Epithelial cell of esophagus (primary cell): Measurements from ENCODE around the gene FOXA3.

Experiments used
- DNase-seq: peaks from one replicate; pipeline ENCODE4 v3.0.0; 2010; ENCODE audit warnings: low read depth
- H3K4me3 ChIP-seq: 2 replicates; pipeline ENCODE4 v1.5.1; 2011; ENCODE audit warnings: mild to moderate bottlenecking, low read length, control low read depth
- TF ChIP-seq, protein P1 (sequence below): IDR thresholded peaks from 2 replicates; pipeline ENCODE4 v1.5.1; 2011; ENCODE audit warnings: low read depth, mild to moderate bottlenecking, low read length, control low read depth, inconsistent platforms; ENCODE audit not compliant: insufficient read depth; ENCODE audit errors: missing control alignments

FOXA3 gene

DNA sequence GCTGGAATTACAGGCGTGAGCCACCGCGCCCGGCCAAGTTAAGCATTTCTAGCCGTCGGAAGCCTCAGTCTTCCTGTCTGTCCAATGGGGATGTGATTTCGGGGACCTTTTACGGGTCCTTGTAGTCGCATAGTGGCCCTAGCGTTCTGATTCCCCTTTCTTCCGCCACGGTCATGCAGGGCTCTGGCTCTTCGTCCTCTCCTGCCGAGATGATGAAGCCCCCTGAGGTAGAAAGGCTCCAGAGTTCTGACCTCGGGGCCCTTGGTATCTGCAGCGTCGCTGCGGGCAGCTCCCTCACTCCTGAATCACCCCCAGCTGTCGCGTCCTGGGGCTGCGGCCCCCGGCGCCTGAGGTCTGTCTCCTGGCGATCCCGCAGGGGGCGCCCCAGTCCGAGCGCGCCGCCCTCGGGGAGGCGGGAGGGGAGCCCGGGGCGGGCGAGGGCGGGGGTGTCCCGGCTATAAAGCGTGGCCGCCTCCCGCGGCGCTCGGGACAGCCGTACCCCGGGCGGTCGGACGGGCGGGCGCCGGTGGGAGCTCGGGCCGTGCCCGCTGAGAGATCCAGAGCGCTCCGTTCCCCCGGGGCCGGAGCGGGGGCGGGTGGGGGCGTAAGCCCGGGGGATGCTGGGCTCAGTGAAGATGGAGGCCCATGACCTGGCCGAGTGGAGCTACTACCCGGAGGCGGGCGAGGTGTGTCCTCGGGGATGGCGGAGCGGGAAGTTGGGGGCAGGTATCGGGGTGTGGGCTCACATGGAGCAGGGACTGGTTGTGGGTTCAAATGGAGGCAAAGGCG lies at the start of gene FOXA3:
FOXA3 (plus strand) TSS at position 487 of the 789 bp plus-strand sequence; CDS start at position 618, 131 bp downstream.
- TF ChIP-seq, protein P1, sequence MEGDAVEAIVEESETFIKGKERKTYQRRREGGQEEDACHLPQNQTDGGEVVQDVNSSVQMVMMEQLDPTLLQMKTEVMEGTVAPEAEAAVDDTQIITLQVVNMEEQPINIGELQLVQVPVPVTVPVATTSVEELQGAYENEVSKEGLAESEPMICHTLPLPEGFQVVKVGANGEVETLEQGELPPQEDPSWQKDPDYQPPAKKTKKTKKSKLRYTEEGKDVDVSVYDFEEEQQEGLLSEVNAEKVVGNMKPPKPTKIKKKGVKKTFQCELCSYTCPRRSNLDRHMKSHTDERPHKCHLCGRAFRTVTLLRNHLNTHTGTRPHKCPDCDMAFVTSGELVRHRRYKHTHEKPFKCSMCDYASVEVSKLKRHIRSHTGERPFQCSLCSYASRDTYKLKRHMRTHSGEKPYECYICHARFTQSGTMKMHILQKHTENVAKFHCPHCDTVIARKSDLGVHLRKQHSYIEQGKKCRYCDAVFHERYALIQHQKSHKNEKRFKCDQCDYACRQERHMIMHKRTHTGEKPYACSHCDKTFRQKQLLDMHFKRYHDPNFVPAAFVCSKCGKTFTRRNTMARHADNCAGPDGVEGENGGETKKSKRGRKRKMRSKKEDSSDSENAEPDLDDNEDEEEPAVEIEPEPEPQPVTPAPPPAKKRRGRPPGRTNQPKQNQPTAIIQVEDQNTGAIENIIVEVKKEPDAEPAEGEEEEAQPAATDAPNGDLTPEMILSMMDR: peak; percentile 6
- peak within 1 kb of the TSS; percentile 99 for H3K4me3 ChIP-seq
- peak; percentile 43 for DNase-seq

DNA sequence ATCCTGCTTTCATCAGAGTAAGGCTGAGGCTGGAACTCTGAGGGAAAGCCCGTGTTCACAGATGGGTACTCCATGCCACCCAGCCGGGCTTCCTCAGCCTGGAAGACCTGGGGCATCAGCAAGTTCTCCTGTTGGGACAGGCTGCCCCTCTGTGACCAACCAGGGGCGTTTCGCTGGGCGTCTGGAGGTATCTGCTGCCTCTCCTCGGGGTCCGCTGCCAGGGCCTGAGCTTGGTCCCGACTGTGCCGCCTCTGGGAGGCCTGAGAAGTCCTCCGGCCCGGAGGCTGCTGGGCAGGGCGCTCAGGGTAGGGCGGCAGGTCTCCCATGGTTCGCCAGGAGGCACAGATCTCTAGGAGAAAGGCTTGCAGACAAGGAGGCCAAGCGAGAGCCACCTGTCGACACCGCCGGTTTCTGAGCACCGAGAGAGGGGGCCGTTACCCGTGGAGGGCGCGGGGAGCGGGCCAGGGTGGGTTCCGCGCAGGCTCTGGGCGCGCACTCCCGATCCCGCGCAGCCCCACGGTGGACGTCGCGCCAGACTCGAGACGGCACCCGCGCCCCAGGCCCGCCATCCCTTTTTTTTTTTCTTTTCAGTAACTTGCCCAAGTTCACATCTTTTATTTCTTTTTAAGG lies 49.2 kb upstream of the FOXA3 start, which contains the start of gene RSPH6A:
RSPH6A (minus strand) TSS at position 458 of the 630 bp plus-strand sequence; CDS start at position 326, 132 bp downstream.
- TF ChIP-seq, protein P1: no peak

DNA sequence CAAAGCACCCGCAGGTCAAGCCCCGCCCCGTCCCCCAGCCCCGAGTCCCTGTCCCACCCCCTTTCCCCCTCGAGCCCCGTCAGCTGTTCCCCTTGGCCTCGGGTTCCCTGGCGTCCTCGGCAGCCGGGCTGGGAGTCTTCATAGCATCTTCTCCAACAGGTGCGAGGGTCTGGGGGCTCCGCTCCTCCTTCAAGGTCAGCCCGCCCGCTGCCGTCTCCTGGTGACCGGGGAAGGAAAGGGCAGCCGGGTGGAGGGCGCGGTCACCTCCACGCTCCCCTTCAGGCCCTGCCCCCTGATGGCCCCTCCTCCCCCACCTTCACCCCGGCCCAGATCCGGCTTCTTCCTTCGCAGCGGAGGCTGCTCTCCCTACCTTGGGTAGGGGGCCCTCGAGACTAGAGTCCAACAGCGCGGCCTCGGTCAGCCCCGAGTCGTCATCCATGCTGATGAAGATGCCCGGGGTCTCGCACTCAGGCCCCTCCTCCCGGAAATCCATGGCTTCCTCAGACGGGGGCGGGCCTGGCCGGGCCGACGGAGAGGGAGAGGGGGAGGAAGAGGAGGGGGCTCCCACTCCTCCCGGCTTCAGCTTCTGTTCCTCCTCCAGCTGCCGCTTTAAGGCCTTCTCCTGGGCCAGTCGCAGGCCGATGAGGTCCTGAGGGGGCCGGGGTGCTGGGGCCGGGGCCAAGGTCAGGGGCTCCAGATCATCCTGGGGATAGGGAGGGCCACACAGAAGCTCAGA lies 48.5 kb upstream of the FOXA3 start:
- no peak overlapping the region for H3K4me3 ChIP-seq
- TF ChIP-seq, protein P1: no peak
- DNase-seq: no peak

More for the DNA sequence above, 49.2 kb upstream of the FOXA3 start, which contains the start of gene RSPH6A:
- DNase-seq: no peak
- no peak within 1 kb of the TSS for H3K4me3 ChIP-seq

DNA sequence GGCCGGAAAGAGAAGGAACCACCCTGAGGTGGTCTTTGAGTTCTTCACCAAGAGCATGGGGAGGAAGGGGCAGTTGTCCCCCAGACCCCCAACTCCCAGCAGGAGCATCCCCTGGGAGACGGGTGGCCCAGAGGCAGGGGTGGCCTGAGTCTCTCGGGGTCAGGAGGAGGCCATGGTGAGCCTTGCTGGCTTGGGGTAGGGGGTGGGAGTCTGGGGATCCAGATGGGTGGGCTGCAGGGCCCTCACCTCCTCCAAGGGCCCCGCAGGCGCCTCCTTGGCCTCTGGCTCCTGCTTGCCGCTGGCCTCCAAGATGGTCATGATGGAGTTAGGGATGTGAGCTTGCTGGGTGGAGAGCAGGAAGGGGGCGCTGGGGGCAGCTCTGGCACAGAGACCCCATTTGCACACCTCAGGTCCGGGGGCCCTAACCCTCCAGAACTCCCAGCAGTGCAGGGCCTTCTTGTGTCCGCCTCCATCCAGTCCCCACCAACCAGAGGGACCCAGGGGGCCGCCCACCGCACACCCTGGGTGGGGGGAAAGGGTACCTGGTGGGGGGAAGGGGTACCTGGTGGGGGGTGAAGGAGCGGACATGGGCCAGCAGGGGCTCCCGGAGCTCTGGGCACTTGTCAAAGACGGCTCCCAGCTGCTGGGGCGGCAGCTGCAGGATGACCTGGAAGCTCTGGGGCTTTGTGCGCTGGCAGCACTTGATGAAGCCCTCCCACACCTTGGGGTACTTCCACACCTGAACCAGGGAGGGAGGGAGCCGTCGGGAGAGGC lies 47.7 kb upstream of the FOXA3 start:
- no peak overlapping the region for H3K4me3 ChIP-seq
- DNase-seq: no peak
- TF ChIP-seq, protein P1: no peak

DNA sequence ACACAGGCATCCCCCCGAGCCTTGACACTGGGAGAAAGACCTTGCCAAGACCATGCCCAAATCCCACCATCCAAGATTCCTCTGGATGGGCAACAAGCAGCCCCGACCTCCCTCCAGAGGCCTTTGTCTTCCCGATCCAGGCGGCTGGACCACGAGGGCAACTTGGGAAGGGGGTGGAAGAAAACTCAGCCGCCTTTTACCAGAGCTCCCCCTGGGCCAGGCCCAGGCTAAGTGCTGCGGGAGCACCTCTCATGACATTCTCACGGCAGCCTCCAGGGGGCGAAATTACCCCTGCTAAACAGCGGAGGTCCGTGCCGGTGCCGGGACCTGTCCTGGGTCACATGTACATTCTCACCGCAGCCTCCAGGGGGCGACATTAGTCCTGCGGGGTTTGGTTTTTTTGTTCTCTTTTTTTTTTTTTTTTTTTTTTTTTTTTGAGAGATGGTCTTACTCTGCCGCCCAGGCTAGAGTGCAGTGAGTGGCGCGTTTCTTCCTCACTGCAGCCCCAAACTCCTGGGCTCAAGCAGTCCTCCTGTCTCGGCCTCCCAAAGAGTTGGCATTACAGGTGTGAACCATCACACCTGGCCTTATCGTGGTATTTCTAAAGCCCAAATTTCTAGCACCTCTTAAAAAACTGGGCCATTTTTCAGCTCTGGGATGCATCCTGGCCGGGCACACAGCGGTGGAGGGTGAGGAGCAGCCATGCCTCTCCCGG lies 47.0 kb upstream of the FOXA3 start:
- no peak overlapping the region for H3K4me3 ChIP-seq
- TF ChIP-seq, protein P1: peak; percentile 89
- peak; percentile 90 for DNase-seq

DNA sequence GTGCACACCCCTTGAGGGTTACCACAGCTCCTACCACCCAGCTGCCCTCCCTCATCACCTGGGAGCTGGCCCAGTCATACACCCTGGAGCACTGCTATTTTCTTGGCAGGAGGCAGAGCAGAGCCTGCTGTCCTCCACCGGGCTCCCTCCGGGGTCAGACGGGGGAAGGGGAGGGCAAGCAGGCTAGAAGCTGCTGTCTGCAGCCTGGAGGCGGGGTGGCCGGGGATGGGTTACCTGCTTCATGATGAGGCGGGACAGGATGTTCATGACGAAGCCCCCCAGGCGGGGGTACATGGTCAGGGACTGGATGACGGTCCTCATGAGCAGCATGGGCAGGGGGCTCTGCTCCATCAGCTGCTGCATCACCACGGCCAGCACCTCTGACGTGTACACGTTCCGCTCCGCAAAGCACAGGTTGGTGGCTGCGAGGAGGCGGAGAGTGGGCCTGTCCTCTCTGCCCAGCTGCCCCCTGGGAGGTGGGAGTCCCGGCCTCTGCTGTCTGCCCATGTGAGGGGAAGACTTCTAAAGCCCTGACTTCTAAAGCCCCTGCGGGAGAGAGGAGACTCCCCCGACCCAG lies 46.3 kb upstream of the FOXA3 start:
- TF ChIP-seq, protein P1: no peak
- no peak overlapping the region for H3K4me3 ChIP-seq
- DNase-seq: peak; percentile 53
